Measurements from ENCODE around the gene XXYLT1. TPM values are rescaled to one million over a fixed set of nuclear protein-coding genes. Genes with fewer than 3 reads are reported as not detected.

The XXYLT1 gene
- total and polyA plus RNA-seq, 2 of the 8 experiments (the other 6 are each of a cell fraction or from before 2014, with no cell fraction given) = 18.9 to 23.8 TPM

DNA sequence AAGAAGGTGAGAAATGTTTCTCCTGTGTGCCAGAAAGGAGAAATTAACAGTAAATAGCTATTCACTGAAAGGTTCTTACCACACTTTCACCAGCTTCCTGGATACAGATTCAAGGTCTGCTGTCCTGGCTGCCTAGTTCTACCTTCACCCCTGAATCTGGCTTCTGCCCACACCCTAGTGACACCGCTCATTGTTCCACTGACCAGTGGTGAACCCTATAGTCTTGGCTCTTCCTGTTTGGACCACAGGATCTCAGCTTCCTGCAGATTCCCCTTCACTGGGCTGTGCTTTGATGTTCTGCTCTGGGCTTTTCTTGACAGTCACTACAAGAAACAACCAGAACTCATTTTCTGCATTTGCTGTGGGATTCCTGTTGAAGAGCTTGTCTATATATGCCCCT, 250.0 kb downstream of the XXYLT1 start:
- H3K27ac ChIP-seq (ENCODE audit: low read depth, low read length) = no peak overlapping the region
- no peak overlapping the region for H4K5ac ChIP-seq (ENCODE audit: insufficient read length, low read depth, low read length)
- H3K23ac ChIP-seq (ENCODE audit: insufficient read length) = no peak overlapping the region
- H2BK5ac ChIP-seq (ENCODE audit: low read depth, low read length) = no peak overlapping the region
- TF ChIP-seq BACH1 (IDR thresholded peaks at IDR 0.05; ENCODE audit: low read length) (no peak), CBX8 (IDR thresholded peaks at IDR 0.05; ENCODE audit: borderline replicate concordance, low read depth, low read length) (no peak), CBX5 (IDR thresholded peaks at IDR 0.05; ENCODE audit: low read depth, low read length) (no peak), HDAC6 (IDR thresholded peaks at IDR 0.05; ENCODE audit: low read depth, low read length) (no peak), E2F6 (IDR thresholded peaks at IDR 0.05) (no peak), NRF1 (IDR thresholded peaks at IDR 0.05; ENCODE audit: low read depth, low read length) (no peak), TAF7 (optimal IDR thresholded peaks at IDR 0.05; ENCODE audit: borderline replicate concordance, low read depth, low read length) (no peak)
- TF ChIP-seq, protein P1, sequence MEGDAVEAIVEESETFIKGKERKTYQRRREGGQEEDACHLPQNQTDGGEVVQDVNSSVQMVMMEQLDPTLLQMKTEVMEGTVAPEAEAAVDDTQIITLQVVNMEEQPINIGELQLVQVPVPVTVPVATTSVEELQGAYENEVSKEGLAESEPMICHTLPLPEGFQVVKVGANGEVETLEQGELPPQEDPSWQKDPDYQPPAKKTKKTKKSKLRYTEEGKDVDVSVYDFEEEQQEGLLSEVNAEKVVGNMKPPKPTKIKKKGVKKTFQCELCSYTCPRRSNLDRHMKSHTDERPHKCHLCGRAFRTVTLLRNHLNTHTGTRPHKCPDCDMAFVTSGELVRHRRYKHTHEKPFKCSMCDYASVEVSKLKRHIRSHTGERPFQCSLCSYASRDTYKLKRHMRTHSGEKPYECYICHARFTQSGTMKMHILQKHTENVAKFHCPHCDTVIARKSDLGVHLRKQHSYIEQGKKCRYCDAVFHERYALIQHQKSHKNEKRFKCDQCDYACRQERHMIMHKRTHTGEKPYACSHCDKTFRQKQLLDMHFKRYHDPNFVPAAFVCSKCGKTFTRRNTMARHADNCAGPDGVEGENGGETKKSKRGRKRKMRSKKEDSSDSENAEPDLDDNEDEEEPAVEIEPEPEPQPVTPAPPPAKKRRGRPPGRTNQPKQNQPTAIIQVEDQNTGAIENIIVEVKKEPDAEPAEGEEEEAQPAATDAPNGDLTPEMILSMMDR (IDR thresholded peaks at IDR 0.05; ENCODE audit: control extremely low read depth in 1 of 3, insufficient read depth in 1 of 3, low read depth in 1 of 3, low read length in 3 of 3) = no peak
- no peaks in the 10 kb centered on the region for H3K79me1 ChIP-seq (ENCODE audit: low read depth, low read length)
- POLR2A ChIA-PET (ENCODE audit: partially characterized antibody) = interaction anchor here (1.0 kb wide), 1 partner anchor 271 kb away, joined by 3 read pairs; no protein-coding TSS in a partner anchor
- H2BK120ac ChIP-seq (replicated peaks; ENCODE audit: low read depth, low read length) = no peak overlapping the region
- H3K4me1 ChIP-seq (replicated peaks in 1 of 4; ENCODE audit: control insufficient read depth in 3 of 4, insufficient read depth in 4 of 4, low read length in 3 of 4) = no peaks in the 10 kb centered on the region
- no peak overlapping the region for H2BK15ac ChIP-seq (ENCODE audit: low read length)
- H4K8ac ChIP-seq (ENCODE audit: extremely low read depth, insufficient read depth, low read length) = no peak overlapping the region
- H2AFZ ChIP-seq (ENCODE audit: low read length) = no peak overlapping the region
- no peak overlapping the region for H4K91ac ChIP-seq (replicated peaks; ENCODE audit: insufficient read length, low read length)
- FAIRE-seq (no peak), DNase-seq (ENCODE audit: low read depth in 1 of 2, low spot score in 2 of 2) (no peak)
- H3K9me3 ChIP-seq (ENCODE audit: insufficient read depth in 2 of 2, low read depth in 1 of 2, low read length in 1 of 2) = peaks cover 0 to 3% of the 10 kb centered on the region in 2 experiments; a peak in 1 of 4 replicates
- CTCF ChIA-PET (ENCODE audit: partially characterized antibody) = interaction anchor here (0.6 to 5.7 kb wide), 11 partner anchors 12 to 334 kb away, joined by 3 to 33 read pairs (median 3); no protein-coding TSS in a partner anchor
- WGBS, 2 experiments (ENCODE audit: extremely low coverage in 1 of 2, insufficient coverage in 1 of 2, insufficient read length in 1 of 2, insufficient replicate concordance in 2 of 2, low coverage in 1 of 2, low lambda C conversion rate in 2 of 2, missing lambda C conversion rate in 1 of 2) = 100% methylated on average over 1 of the region's 1 CpG; no CpG with 5 or more reads in 1 of the 2 experiments
- H3K4me3 ChIP-seq (ENCODE audit: extremely low read depth in 1 of 4, insufficient read depth in 2 of 4, low read depth in 3 of 4, low read length in 4 of 4) = no peak overlapping the region
- no peak overlapping the region for H2AK5ac ChIP-seq (ENCODE audit: low read depth, low read length)
- no peaks in the 10 kb centered on the region for H3K23me2 ChIP-seq (ENCODE audit: low read depth, low read length)
- H3K4ac ChIP-seq (replicated peaks; ENCODE audit: insufficient read length, low read depth, low read length) = no peak overlapping the region
- H3K14ac ChIP-seq (ENCODE audit: insufficient read length) = no peak overlapping the region
- no peaks in the 10 kb centered on the region for H3K27me3 ChIP-seq (replicated peaks in 1 of 4; ENCODE audit: control insufficient read depth in 3 of 4, extremely low read depth in 1 of 4, insufficient read depth in 3 of 4, low read length in 3 of 4)
- no peak overlapping the region for H2BK20ac ChIP-seq (ENCODE audit: low read length)
- H3K18ac ChIP-seq (ENCODE audit: extremely low read depth, low read length) = no peak overlapping the region
- no peaks in the 10 kb centered on the region for H3K36me3 ChIP-seq (ENCODE audit: control insufficient read depth in 2 of 4, insufficient read depth in 4 of 4, low read length in 3 of 4)
- no peak overlapping the region for H3K9ac ChIP-seq (replicated peaks in 1 of 4; ENCODE audit: extremely low read depth in 1 of 4, low read depth in 3 of 4, low read length in 3 of 4)
- H3K56ac ChIP-seq (replicated peaks; ENCODE audit: insufficient read length, low read depth, low read length) = no peak overlapping the region
- H3K4me2 ChIP-seq (ENCODE audit: insufficient read depth in 1 of 2, low read depth in 2 of 2, low read length in 2 of 2) = no peak overlapping the region
- no peak overlapping the region for H2BK12ac ChIP-seq (ENCODE audit: low read depth, low read length)
- H4K20me1 ChIP-seq (replicated peaks in 1 of 2; ENCODE audit: control insufficient read depth in 1 of 2, insufficient read depth in 2 of 2, low read length in 2 of 2) = no peaks in the 10 kb centered on the region
- H3K79me2 ChIP-seq (ENCODE audit: control insufficient read depth in 1 of 2, insufficient read depth in 2 of 2, low read length in 2 of 2) = no peaks in the 10 kb centered on the region
